SH-SY5Y (cell line): ENCODE measurements around the gene CD274.

Experiments used
- GATA2 ChIP-seq: IDR thresholded peaks from 2 replicates; pipeline ENCODE4 v1.6.1; 2011; ENCODE audit warnings: mild to moderate bottlenecking, low read depth, low read length
- GATA3 ChIP-seq: IDR thresholded peaks from 2 replicates; pipeline ENCODE4 v1.6.1; 2011; ENCODE audit warnings: low read depth, mild to moderate bottlenecking, low read length, moderate library complexity

DNA sequence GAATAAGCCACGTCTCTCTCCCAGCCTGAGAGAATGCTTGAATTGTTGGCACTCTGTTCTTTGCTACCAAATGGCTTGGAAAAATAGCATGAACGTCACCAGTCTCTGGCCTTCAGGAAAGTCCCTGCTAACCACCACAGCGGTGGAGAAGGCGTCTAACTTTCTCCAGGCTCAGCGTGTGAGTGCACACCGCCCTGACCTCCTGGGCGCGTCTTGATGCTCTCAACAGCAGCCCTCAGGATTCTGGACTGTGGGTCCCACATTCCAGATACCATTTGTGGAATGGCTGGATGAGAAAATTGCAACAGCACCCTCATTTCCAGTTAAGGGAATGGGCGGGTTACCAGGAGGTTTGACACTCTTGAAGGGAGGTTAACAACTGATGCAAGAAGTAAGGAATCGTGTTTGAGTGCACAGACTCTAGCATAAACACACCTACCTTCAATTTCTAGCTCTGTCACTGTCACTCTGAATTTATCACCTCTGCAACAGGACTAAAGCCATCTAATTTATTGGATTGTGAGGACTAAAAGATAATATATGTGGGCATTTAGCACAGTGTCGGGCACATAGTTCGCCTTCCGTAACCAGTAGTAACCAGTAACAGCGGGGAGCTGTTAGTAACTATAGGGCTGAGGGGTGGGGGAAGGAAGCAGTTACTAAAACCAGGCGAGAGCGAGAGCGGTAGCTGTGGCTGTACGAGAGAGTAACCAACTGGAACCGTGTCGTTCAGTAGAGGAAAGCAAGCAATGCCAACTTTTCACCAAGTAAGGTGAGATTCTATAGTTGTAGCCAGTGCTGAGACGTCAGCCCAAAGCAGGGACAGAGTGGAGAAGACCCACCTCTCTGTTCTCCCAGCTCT lies 11.8 kb upstream of the CD274 start:
- TF ChIP-seq GATA3 (no peak), GATA2 (no peak)
